GM19397 (cell line): ENCODE data around the gene HEG1.

Experiments
- ATAC-seq: cut with Tn5 transposase; IDR thresholded peaks from one replicate; pipeline ENCODE4 v1.9.1; 2021; ENCODE audit warnings: mild to moderate bottlenecking, moderate library complexity; ENCODE audit not compliant: unreplicated experiment

HEG1 gene

DNA sequence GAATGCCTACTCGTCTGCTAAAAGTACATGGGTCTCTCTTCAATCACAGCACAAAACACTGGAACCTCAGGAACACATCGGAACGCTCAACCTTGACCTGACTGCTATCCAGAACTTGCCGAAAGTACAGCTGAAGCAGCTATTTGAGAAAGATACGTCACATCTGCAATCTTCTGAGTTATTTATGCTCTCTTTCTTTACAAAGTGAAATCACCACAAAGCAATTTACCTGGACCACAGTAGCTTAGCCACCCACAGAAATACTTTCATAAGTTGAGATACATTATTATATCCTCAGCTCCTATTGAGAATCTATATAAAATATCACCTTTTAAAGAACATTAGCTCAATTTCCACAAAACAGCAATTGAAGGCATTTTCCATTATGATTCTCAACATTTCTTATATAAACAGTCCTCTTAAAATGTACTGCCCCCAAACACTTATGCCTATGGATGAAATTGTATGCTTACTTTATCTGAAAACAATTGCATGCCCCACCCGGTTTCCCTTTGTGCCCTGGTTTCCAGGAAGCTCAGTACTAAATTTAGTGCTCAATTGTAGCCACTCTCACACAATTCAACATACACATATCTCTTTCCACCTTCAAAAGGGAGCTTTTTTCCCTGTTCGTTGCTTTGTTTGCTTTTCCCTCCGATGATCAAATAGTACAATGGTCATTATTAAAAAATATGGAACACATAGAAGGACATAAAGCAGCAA is 31.8 kb downstream of the HEG1 start:
- ATAC-seq = no peak

DNA sequence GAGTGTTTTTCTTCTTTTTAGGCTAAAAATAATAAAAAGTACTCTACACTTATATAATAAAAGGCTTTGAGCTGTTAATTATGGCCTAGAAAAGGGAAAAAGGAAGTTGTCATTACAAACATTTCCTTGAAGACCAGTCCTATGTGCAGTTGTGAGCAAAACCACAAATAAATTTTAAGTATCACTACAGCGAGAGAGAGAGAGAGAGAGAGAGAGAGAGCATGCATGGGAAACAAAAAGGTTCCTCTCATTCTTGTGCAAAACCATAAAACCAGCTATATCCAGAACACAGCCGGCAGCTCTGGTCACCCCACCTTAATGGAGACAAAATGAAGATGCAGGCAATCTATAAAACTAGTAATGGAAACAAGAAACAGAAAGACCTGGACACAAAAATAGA is 33.6 kb downstream of the HEG1 start:
- no peak for ATAC-seq

DNA sequence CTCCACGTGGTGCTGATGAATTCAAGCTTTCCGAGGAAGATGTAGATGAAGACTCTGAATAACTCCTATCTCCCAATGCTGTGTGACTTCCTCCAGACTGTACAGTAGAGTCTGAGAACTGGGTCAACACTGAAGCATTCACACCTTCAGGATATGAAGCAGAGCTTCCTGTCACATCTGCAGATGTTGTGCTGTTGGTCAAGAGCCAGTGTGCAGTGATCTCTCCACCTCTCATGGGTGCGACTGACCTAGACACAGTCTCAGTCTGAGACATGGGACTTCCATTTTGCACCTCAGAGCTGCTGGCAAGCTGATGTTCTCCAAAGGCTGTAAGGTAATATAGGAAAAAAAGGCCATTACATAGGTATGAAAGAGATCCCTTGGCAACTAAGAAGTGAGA is 36.5 kb downstream of the HEG1 start:
- no peak for ATAC-seq

DNA sequence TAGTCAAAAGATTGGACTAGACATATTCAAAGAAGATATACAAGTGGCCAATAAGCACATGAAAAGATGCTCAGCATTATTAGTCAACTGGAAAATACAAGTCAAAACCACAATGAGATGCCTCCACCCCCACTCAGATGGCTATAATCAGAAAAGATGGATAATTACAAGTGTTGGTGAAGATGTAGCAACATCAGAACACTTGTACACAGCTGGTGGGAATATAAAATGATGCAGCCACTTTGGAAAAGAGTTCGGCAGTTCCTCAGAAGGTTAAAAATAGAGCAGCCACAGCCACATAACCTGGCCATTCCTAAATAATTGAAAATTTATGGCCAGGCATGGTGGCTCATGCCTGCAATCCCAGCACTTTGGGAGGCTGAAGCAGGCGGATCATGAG is 38.4 kb downstream of the HEG1 start:
- ATAC-seq = no peak

DNA sequence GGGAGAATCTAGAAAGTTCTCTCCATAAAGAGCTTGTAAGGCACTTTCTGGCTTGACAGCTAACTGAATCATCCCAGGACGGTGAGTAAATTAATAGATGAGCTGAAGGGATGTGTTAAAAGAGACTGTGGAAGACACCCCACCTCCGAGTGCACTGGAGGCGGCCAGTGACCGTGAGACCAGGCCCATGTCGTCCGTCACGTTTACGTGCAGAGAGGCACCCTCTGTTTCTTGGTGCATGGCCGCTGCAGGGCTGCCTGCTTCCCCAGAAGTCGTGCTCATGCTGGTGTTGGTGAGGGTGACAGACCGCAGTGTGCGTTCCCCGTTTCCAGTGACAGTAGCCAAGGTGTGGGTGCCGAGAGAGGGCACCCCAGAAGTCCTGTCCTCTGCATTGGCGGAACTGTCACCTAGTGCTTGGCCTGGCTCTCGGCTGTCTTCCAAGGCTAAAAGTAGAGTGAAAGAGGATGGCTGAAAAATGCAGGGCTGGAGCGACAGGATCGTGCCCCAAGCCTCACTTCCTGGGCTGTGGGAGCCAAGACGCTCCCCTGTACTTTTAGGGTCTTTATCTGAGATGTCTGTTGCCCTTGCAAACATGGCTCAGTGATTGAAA is 41.1 kb downstream of the HEG1 start:
- no peak for ATAC-seq

DNA sequence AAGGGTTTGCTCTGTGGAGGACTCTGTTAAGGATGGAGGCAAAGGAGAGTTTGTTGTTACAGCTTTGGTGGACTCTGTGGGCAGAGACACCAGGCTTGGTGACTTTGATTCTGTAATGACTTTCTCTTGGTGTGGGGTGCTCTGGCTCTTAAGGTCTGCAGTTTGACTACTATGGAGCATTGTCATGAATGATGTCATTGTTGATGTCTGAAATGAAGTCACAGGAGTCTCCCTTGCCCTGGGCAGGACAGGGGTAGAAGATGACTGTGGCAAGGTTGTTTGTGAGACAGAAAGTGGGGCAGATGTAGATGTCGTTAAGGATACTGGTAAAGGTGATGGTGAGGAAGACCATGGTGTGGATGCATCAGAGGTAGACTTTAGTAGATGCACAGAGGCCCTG is 42.7 kb downstream of the HEG1 start:
- ATAC-seq = no peak

DNA sequence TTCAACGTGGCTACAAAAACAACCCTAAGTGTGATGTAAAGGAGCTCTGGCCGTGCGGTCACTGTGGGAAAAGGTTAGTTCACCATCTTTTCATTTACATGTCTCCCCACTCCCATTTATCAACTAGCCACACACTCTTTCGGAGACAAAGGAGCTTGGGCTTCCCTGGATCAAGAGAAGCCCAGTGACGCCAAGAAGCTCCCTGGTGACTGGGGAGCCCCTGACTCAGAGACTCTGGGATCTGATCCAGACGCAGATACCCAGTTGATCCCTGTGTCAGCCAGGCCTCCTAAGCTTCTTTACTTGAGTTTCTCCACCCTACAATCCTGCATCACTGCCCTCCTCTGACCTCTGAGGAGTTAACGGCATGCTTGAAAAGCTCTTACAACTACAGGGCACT is 43.9 kb downstream of the HEG1 start:
- no peak for ATAC-seq

DNA sequence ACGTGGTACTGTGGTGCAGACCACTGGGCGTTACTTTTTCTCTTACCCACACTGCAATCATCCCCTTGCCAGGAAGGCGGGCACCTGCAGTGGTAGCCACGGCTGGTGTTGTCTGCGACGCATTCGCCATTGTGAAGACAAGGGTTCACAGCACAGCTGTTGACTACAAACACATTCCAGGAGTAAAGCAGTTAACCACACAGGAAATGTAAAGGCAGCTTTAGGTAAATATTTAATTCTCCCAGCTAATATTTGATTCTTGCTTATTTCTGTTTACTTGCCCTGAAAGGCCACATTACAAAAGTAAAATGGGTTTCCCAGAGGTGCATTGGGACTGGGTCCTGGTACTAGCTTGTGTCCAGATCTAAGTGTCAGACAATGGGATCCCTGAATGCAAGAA is 45.4 kb downstream of the HEG1 start:
- ATAC-seq = no peak

DNA sequence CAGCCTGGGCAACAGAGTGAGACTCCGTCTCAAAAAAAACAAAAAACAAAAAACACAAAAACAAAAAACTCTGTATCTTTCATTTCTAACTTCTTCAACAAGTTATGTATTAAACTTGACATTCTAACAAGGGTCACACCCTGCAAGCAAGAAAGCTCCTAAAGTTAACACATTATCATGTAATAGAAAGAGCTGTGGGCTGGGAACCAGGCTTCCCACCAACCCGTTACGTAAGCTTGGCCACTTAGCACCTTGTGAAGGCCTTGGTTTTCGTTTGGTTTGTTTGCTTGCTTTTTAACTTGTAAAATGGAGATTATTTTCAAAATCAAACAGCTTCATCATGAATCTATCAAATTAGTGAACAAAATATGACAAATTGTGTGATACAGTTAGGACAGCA is 47.0 kb downstream of the HEG1 start:
- no peak for ATAC-seq

DNA sequence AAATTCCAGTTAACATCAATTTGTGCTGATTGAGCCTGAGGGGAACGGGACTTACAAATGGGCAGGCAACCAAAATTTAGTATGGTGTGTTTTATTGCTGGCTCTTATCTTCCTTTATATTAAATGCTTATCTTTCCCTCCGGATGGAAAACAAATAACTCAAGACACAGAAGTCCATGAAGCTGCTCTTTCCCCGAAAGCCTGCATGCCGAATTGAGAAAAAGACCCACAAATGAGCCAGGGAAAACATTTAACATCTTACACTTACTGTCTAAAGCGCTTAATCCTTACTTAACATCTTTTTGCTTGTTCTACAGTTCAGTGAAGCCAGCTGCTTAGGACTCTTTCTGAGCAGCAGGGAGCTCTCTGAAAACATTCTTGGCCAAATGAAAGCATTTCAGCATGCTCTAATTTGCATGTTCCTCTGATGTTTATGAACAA is 49.5 kb downstream of the HEG1 start:
- no peak for ATAC-seq

DNA sequence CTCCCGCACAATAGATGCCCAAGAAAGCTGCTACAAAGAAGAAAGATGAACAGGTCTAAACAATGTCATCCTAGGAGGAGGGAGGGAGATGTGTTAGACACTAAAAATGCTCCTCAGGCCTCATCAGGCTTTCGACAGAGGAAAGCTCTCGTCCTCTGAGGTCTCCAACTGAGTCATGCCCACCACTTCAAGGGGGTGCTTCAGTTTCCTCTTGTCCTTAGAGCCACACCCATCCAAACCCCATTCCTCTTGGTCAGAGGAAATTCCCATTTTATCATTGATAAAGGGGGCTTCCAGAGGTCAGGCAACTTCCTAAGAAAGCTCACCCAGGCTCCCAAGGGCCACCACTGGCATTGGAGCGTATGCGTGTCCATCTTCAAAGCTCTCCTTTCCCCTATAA is 50.1 kb downstream of the HEG1 start:
- ATAC-seq = no peak

DNA sequence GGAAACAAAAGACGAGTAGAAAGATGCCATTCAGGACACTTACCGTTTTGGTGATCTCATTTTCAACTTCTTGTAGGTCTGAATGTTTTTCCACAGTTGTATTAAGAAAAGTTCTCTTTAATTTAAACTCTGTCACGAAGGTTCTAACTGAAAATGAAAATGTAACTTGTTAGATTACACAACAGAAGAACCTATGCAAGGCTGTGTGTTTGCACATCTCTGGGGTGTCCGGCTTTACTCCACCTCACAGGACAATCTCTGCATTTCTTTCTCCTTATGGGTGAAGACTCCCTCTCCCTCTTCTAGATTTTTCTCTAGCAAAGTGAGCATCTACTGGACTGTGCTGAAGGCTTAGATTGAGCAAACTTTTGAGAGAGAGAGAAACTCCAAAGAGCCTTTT is 50.6 kb downstream of the HEG1 start:
- no peak for ATAC-seq

DNA sequence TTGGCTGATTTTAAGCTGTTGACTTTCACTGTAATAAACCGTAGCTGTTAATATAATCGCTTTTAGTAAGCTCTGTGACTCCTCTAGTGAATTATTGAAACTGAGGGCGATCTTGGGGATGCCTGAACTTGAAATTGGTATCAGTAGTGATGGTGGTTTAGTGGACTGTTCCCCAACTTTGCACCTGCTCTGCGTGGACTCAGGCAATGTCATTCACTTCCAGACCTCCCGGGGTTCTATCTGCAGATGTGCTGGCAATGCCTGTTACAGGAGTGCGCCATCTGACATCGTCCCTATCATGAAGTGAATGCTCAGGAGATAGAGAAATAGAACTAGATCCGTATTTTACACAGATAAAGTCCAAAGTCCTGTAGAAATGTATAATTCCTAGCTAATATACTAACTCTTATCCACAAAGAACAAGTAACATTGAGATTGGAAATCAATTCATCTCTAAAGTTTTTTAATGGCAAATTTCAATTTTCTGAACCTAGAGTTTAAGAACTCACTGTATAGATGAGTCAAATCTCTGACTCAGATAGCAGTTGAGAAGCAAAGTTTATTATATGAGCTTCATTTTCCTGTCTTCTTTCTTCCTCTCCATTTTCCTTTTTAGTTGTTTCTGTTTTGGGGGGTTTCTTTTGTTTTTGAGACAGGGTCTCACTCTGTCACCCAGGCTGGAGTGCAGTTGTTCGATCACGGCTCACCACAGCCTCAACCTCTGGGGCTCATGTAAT is 51.8 kb downstream of the HEG1 start:
- ATAC-seq = no peak

DNA sequence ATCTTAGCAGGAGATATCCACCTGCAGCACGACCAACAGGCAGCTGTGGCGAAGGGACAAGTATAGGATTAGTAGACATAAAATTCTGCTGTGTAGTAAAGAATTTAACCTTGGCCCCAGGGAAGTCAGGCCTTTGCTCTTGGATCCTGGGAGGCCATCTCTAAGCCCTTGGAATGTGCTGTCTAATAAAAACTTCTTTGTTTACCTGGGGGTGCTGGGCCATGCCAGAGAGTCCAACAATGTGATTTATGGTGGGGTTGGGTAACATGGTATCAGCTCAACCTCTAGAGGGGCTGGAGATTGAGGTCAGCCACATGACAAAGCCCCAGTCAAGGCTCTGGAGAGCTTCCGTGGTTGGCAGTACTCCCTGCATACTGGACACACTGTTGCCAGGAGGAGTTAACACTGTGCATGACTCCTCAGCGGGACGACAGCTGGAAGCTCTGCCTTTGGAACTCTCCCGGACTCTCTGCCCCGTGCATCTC is 52.4 kb downstream of the HEG1 start:
- no peak for ATAC-seq

DNA sequence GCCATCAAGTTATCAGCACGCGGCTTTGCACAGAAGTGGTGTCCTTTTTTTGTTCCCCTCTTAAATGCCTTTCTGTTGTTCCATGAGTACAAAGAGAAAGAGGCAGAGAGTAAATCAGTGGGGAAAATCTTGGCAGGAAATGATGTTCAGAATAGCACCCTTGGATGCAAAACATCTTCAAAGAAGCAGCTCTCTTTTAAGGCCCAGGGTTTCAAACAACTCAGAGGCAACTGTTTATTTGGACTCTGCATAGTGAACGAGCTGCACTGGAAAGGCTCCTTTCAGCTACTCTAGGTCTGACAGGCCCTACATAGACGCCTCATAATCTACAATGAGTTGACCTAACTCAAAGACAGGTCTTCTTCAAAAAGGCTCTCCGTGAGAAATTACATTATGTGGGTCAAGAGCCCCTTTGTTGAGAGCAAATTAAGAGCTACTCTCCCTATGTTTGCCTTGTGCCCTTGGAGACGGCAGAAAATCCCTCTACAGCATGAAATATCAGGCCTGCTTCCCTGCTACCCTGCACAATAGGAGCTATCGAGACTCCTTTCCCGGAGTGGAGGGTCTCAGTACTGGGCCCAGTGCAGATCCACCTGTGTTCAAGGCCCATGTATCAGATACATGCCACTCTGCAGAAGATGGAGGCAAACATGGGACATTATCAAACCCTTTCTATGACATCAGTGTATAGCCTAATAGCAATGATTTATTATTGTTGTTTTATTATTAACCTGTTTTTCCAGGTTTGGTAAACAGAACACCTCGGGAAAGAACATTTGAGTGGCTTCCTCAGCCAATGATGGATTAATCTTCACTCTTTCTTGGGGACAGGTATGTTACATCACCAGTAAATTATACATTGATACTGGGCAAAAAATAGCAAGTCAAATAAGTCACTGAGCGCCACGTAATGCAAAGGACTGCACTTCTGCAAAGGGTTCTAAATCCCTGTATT is 53.1 kb downstream of the HEG1 start:
- no peak for ATAC-seq

DNA sequence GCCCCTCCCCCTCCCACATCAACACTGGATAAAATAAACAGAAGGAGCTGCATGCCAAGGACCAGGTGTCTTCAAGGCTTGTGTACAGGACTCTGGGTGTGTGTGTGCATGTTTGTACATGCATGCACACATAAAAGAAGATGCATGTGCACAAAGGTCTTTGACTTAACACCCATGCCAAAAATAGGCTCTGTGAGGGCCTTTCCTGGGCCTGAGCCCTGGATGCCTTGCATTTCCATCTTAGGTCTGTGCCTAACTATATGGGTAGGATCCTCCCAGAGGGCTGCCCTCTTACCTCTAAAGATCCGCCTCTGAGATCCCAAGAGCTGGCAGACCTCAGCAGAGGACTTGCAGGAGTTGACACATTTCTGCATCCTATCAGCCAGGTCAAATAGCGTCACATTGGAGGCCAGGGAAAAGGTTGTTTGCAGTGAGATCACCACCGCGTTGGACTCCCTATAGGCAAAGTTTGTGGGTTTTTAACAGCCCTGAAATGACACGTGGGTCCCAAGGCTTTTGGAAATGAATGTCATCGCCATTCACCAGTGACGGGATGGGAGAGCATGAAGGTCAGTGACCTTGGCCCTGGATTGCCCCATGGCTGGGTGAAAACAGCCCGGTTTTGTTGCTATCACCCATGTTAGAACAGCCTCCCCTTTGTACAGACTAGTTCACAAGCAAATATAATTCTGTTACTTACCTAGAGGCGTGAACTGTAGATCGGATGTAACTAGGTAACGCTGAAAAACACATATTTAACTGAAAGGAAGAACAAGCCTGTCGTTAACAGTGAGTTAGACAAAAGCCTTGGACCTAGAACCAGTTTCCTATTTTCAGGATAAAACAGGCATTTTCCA is 54.0 kb downstream of the HEG1 start:
- ATAC-seq = no peak

DNA sequence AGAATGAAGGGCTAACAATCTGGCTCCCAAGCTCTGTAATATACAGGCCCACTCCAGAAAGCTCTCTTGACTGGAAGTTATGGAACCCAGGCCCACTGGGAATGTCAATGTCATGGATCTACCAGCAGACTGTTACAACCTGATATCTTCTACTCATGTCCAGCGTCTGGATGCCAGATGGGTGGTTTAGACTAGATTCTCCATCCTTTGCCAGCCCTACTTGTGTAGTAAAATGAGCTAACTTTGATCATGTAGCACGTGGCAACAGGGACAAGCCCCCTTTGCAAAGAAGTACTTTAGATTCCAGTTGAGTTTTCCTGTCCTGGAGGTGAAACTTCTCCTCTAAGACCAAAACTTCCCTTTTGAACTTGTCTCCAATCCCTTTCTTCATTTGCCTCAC is 55.1 kb downstream of the HEG1 start:
- ATAC-seq = no peak

DNA sequence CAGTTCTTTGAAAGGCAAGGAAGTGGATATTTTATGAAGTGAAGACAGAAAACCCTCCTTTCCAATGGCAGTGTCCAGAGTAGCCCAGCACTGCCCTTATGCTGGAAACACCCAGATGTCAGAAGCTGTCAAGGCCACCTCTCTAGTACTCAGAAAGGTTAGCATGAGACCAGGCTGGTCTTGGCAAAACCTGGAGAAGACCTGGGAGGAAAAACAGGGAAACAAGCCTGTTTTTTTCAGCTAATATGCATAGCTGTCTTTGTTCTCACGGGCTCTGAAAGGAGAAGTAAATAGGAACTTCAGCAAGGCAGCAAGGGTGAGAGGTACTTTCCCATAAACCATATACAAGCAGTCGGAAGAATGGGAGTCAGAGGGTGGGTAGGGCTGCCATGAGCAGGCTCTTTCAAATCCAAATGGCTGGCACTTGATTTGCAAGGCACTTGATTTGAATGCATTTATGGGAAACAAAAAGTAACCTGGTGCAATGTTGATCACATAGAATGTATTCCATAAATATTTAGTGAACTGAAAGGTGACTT is 55.8 kb downstream of the HEG1 start:
- ATAC-seq = no peak

DNA sequence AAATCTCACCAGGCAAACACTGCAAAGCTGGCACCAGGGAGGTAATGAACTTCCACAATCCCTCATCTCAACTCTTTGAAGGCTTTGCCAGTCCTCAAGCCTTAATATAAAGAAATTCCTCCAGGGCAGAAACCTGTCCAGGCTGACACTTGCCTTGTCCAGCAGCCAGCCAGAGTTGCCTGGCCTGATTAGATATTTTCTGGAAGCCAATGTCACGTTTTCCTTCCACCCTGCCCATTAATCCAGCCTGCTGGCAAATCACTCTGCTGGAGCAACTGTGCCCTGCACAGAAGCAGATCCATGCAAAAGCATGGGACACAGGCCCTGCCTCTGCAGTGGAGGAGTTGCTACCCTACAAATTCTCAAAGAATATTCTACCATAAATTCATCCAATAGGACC is 56.5 kb downstream of the HEG1 start:
- ATAC-seq = no peak

DNA sequence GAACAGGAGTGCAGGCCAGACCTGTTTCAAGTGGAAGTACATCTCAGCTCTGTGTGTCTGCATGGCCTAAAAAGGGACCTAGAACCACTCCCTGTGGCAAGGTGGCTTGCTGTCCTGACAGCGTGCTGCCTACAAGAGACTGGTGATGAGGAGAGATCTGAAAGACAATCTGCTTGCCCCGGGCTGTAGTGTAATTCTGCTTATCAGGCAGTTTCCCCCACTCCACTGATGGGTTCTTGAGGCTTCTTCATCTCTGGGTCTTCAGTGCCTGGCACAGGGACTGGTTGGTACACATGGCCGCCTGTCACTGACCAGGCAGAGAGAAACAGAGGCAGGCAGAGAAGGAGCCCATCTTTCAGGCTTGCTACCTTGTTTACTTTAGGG is 57.6 kb downstream of the HEG1 start:
- no peak for ATAC-seq
